ENCODE measurements around the gene ZNF678.

- TF ChIP-seq POLR2A (IDR thresholded peaks at IDR 0.05) = no peak
- TF ChIP-seq CTCF (IDR thresholded peaks at IDR 0.05) = no peak
- no peak for TF ChIP-seq EP300 (IDR thresholded peaks at IDR 0.05)
- no peak for TF ChIP-seq POLR2AphosphoS5 (IDR thresholded peaks at IDR 0.05)
Observed at GRCh38 chr1:227654431-227654830, 91.1 kb downstream of the ZNF678 start.

Data from gastroesophageal sphincter (tissue), 3 donors.